CD4-positive, alpha-beta T cell treated with Interleukin-15 for 1 hour (primary cell): ENCODE results near the gene GALNT11.
"Not testable (repeated sequence)": the region's sequence is repeated elsewhere in the genome, so short reads cannot be mapped to it uniquely, and the experiment has no call there.

Source experiments
- DNase-seq: peaks from one replicate; pipeline ENCODE4 v3.0.0-alpha.2; 2020

GALNT11 gene

DNA sequence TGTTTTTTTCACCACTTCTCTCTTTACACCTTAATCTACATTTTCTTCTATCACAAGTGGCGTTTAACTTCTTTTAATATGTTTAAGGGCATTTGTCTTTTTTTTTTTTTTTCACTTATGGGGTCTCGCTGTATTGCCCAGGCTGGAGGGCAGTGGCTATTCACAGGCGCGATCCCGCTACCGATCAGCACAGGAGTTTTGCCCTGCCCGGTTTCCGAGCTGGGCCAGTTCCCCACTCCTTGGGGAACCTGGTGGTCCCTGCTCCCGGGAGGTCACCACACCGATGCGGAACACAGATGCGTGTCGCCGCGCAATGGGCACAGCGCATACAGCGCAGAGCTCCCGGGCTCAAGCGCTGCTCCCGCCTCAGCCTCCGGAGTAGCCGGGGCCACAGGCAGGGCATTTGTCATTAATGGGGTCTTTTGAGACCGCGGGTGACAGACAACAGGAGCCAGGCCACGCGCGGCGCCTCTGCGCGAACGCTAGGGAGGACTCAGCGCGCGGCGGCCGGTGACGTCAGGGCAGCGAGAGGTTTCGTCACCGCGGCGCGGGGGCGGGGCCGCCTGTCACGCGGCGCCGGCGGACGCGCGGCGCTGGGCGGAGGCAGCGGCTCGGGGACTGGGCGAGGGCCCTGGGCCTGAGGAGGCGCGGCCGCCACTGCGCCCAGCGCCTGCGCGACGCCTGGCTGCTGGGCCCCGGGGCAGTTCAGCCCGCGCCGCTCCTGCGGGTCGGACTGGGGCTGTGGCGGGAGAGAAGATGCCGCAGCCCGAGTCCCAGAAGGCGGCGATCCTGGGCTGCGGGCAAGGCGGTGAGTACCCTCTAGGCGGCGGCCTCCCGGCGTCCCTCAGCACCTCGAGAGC is at the start of gene GALNT11:
Gene GALNT11 (plus strand): TSS at position 598 of the 860 bp plus-strand sequence. CDS start 68,554 bp downstream, outside the sequence.
- peak; percentile 88 for DNase-seq

DNA sequence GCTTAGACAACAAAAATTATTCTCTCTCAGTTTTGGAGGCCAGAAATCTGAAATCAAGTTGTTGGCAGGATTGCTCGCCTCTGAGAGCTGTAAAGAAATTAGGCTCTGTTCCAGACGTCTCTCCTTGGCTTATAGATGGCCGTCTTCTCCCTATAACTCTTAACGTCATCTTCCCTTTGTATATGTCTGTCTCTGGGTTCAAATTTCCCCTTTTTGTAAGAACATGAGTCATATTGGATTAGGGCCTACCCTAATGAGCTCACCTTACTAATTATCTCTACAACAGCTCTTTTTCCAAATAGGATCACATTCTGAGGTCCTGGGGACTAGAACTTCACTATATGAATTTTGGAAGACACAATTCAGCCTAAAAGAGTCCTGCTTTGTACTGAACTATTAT is 46.9 kb upstream of the GALNT11 start:
- DNase-seq = no peak

DNA sequence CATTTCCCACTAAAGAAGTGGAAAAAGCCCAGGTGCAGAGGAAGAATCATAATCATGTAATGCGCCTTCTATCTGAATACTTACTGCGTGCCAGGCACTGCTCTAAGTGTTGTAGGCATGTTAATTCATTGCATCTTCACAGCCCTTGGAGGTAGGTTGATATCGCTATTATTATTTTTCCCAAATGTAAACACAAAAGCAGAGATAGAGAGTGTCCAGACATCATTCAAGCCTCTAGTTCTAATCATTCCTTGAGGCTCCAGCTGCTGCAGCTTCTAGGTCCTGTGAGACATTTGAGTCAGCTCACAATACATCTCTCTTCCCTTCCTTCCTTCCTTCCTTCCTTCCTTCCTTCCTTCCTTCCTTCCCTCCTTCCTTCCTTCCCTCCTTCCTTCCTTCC is 44.3 kb upstream of the GALNT11 start:
- DNase-seq = no peak

DNA sequence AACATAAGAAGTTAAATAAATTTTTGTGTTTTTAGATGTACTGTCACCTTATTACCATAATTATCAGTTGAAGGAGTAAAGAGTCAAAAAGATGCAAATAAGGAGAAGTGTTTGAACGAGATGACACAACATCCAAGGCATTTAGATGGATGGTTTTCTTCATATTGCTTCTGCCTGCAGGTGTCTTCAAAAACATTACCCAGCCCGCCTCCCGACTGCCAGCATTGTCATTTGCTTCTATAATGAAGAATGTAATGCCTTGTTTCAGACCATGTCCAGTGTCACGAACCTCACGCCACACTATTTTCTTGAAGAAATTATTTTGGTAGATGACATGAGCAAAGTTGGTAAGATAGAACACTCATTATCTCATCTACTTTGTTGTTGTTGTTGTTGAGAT is 42.7 kb upstream of the GALNT11 start:
- no peak for DNase-seq

DNA sequence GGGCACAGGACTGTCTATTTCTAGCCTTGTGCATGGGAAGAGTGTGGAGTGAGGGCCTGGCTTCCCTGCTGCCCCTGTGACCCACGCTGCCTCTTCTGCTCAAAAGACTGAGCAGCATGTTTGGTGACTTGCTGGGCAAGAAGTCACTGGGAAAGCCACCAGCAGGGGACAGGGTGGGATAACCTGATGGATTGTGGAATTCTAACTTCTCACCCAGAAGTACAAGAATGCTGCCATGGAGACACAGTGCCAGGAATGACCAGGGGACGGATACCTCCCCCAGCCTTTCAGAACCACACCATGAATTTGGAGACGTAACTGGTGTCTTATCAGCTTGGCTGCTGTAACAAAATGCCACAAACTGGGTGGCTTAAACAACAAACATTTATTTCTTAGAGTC is 40.9 kb upstream of the GALNT11 start:
- DNase-seq = no peak

DNA sequence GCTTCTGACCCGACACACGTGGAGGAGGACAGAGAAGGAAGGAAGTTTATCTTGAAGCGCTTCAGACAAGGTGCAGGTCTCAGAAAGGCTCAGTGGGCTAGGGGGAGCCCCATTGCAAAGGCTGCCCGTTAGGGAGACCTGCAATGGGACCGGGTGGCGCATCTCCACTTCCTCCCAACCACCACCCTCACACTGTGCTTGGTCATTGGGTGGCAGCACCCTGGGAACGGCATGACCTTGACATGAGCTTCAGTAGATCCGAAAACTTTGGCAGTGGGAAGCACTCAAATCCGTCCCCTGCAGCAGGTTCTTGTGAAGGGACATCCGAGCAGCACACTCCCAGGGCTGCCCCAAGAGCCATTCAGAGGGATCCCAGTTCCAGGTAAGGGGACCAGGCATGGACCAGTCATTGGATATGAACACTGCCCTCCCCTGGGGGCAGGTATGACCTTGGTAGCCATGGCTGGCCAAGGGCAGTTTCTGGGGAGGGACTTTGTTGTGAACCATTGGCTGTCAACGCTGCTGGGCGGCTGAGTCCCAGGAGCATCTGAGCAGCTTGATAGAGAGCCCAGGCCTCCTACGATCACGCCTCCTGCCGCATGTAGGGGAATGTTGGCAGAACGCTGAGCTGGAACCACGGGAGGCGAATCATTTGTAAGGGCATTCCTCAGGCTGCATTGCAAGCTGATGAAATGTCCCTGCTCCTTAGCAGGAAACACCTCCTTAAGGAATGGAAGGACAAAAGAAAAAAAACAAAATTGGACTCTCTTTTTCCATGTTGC is 37.5 kb upstream of the GALNT11 start:
- no peak for DNase-seq

DNA sequence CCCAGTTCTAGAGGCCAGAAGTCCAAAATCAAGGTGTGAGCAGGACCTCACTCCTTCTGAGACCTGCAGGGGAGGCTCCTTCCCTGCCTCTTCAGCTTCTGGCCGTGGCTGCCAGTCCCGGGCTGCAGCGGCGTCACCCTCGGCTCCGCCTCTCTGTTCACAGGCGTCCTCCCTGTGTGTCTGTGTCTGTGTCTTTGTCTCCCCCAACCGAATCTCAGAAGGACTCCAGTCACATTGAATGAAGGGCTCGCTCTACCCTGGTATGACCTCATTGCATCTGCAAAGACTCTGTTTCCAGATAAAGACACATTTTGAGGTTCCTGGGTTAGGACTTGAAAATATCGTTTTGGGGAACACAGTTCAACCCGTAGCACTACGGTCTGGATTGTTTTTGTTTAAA is 33.1 kb upstream of the GALNT11 start:
- DNase-seq = peak; percentile 62

DNA sequence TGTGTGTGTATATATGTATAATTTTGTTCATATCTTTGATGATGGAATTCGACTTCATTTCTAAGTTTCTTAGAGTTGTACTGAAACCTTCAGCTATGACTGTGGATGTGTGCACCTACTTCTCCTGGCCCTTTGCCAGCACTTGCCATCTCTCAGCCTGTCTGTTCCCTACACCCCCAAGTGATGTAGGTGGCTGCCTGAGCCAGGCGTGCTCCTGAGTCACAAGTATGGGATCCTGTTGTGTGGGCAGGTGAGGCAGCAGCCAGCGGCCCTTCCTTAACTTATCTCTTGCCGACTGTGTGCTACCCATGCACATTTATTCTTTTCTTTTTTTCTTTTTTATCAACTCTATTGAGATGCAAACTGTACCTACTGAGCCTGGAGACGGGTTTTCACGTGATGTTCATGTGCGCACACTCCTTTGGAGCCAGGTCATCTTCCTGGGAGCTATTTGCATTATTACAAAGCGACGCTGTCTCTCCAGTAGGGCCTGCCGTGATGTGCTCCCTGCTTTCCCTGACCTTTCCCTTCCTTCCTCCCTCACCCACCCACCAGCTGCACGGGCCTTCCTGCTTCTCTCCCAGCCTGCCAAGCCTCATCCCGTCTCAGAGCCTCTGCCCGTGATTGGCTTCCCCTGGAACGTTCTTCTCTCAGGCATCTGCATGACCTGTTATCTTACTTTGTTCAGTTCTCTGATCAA is 31.3 kb upstream of the GALNT11 start:
- DNase-seq = no peak

DNA sequence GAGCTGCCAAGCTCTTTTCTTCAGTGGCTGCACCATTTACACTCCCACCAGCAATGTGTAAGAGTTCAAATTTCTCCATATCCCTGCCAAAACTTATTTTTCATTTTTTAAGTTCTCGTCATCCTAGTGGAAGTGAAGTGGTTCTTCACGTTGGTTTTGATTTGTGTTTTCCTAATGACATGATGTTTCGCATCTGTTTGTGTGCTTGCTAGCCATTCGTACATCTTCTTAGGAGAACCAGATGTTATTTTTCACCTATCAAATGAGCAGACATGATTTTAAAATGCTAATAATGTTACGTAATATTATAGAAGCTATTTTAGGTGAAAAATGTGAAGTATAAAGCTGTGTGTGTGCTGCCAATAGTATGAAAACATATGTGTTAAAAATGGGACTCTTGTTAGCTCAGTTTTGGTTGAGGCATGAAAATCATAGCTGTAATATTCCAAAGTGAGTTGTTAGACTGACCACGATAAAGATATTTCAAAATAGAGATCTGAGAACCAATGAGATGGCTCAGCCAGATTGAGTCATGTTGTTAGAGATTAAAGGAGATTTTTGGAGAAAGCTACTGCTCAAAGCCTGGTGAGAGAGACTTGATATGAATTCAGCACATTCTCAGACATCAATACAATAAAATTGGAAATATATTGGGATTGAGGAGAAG is 25.9 kb upstream of the GALNT11 start:
- DNase-seq = no peak

DNA sequence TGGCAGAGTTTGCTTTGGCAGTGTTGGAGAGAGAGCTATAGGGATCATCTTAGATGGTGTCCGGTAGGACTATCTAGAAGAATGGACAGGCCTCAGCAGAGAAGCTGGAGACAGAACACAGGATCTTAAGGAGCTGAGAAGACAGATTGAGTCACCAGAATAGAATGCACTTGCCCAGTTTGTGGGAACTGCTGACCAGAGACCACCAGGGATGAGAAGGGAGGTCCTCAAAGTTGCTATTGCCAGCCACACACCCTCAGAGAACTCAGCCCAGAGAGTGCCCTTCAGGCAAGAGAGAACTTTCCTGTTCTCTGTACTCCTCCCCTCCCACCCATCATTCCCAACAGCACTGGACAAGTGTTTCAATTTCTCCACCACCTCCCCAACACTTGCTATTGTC is 25.3 kb upstream of the GALNT11 start:
- DNase-seq = no peak

DNA sequence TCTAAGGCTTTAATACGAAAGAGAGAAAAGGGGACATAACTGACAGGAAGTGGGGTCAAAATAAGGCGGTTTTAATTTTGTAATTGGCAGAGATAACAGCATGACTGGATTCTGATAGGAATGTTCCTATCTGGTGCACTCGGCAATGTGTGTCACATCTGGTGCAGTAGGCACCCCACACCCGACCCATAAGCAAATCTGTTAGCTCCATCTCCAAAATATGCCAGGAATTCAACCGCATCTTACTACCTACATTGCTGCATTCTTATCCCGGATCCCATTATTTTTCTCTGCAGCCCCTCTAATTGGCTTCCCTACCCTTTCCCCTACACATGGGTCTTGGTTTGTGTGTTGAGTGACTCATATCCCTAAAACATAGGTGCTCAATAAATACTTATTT is 19.1 kb upstream of the GALNT11 start:
- no peak for DNase-seq

DNA sequence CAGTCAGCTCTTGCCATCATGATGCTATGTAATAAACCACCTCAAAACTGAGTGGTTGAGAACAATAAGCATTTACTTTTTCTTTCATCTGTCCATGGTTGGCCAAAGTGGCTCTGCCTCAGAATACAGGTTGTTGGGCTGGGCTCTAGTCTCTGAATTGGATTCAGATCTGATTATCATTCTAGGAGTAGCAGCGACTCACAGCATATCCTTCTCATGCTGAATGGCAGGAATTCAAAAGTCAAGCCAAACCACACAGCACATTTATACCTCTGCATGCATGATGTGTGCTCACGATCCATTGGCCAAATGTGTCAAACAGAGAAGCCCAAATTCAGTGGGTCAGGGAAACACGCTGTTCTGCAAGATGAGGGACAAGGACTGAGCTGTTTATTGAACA is 13.6 kb upstream of the GALNT11 start:
- no peak for DNase-seq

DNA sequence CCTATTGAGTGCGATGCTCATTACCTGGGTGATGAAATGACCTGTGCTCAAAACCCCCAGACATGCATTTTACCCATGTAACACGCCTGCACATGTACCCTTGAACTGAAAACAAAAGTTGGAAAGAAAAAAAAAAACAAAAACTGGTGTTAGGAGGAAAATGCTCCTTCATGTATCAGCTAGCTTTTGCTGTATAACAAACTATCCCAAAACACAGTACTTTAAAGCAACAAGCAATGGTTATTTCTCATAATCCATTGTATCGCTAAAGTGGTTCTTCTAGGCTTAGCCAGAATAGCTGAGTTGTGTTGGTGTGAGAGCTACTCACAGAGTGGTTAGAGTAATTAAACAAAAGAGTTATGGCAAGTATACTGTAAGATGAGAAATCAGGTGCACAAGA is 12.2 kb upstream of the GALNT11 start:
- no peak for DNase-seq

DNA sequence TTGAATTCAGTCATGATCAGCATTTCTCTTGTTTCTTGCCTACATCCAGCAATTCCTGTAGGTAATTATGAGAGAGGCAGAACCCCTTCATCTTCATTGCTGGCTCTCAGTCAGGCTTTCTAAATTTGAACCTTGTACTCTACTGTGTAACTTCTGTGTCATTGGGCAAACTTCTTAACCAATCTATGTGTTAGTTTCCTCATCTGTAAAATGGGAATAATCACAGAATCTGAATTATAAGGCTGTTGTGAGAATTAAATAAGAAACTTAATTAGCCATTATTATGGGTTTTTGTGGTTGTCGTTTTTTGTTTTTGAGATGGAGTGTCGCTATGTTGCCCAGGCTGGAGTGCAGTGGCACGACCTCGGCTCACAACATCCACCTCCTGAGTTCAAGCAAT is 11.5 kb upstream of the GALNT11 start:
- no peak for DNase-seq

DNA sequence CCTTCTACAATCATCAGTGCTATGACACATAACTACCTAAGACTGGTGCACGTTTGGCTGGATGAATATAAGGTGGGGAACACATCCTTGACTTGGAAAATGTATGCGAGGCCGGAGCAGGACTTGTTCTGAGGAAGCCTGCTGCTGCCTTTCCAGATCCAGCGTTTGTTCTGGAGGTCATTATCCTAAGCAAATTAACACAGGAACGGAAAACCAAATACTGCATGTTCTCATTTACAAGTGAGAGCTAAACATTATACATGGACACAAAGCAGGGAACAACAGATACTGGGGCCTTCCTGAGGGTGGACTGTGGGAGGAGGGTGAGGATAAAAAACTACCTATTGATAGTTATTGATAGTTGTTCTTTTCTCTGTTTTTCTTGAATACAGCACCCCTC is 10.8 kb upstream of the GALNT11 start:
- DNase-seq = no peak

DNA sequence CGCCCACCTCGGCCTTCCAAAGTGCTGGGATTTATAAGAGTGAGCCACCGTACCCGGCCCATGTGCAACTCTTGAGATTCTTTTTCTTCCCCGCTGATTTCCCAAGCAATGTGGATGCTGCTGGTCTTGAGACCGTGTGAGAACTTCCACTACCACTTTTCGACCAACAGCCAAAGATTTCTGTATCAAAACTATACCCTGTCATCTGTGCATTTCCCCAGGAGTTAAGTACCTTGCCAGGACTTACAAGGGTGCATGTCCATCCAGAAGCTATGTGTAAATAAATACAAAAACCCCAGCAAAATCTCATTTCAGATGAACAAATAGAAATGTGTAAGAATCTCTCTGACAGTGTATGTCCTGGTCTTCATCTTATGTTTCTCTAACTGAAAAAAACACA is 9.9 kb upstream of the GALNT11 start:
- no peak for DNase-seq

DNA sequence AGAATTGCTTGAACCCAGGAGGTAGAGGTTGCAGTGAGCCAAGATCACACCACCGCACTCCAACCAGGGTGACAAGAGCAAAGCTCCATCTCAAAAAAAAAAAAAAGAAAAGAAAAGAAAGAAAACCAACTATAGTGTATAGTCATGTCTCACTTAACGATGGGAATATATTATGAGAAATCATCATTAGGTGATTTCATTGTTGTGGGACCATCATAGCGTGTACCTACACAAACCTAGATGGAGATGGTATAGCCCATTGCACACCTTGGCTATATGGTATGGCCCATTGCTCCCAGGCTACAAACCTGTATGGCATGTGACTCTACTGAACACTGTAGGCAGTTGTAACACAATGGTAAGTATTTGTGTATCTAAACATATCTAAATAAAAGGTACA is 8.5 kb upstream of the GALNT11 start:
- DNase-seq = no peak

DNA sequence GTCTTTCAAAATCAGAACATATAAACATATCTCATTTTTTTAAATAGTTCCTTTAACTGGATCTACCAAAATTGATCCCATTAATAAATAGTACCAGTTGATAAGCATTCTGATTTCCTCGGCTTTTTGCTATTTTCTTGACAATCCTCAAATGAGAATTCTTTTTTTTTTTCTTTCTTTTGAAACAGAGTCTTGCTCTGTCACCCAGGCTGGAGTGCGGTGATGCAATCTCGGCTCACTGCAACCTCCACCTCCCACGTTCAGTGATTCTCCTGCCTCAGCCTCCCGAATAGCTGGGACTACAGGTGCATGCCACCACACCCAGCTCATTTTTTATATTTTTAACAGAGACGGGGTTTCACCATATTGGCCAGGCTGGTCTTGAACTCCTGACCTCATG is 7.8 kb upstream of the GALNT11 start:
- DNase-seq = not testable (repeated sequence)

DNA sequence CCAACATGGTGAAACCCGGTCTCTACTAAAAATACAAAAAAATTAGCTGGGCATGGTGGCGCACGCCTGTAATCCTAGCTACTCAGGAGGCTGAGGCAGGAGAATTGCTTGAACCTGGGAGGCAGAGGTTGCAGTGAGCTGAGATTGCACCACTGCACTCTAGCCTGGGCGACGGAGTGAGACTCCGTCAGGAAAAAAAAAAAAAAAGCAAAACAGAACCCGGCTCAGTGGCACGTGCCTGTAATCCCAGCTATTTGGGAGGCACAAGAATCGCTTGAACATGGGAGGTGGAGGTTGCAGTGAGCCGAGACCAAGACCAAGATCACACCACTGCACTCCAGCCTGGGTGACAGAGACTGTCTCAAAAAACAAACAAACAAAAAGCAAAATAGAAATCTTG is 3.7 kb upstream of the GALNT11 start:
- DNase-seq = not testable (repeated sequence)

DNA sequence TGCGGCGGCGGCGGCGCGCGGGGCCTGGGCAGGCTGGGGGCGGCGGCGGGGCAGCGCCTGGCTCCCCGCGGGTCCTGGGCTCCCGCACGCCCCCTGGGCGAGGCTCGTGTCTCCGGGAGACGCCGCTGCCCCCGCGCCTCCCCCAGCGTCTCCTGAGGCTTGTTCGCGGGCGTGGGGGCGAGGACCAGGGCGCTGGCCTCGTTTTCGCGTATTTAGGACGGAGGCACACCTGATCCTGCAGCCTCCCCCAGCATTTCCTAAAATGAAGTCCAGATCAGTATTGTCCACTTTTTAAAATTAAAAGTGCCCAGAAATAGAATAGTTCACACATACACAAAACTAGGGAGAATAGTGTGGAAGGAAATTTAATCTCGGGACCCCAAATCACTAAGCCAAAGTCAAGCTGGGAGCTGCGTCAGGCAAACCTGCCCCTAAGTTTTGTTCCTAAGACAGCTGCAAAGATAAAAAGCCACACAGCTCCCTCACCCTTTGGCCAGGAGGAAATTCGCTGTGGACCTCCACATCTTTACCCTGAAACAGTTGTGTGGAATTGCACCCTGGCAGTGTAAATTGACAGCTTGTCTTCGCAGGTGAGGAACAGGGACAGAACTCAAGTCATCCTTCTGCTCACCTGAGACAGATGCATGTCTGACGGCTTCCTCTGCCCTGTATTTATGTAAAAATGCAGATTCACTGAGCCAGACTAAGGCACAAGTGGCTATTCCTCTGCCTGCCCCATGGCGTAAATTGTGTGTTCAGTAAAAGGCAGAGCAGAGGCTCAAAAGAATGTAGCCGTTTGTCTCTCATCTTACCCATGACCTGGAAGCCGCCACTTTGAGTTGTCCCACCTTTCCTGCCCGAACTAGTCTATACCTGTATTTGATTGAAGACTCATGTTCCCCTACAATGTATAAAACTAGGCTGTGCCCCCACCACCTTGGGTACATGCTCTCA is 740 bp downstream of the GALNT11 start:
- DNase-seq = no peak

DNA sequence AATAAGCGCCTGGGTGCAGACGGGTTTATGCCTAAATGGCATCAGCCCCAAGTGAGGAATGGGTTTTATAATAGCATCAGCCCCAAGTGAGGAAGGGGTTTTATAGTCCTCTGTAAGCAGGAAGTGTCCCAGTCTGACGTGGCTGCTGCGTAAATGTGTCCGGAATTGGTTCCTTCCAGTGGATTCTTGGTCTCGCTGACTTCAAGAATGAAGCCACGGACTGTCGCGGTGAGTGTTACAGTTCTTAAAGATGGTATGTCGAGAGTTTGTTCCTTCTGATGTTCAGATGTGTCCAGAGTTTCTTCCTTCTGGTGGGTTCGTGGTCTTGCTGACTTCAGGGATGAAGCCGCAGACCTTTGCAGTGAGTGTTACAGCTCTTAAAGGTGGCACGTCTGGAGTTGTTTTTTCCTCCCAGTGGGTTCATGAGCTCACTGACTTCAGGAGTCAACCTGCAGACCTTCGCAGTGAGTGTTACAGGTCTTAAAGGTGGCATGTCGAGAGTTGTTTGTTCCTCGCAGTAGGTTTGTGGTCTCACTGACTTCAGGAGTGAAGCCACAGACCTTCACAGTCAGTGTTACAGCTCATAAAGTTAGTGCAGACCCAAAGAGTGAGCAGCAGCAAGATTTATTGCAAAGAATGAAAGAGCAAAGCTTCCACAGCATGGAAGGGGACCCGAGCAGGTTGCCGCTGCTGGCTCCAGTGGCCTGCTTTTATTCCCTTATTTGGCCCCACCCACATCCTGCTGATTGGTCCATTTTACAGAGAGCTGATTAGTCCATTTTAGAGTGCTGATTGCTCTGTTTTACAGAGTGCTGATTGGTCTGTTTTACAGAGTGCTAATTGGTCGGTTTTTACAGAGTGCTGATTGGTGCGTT is 2.3 kb downstream of the GALNT11 start:
- DNase-seq = peak; percentile 67
